ENCODE measurements around the gene SARDH.
"Not testable (repeated sequence)": the region's sequence is repeated elsewhere in the genome, so short reads cannot be mapped to it uniquely, and the experiment has no call there.

SARDH gene

DNA sequence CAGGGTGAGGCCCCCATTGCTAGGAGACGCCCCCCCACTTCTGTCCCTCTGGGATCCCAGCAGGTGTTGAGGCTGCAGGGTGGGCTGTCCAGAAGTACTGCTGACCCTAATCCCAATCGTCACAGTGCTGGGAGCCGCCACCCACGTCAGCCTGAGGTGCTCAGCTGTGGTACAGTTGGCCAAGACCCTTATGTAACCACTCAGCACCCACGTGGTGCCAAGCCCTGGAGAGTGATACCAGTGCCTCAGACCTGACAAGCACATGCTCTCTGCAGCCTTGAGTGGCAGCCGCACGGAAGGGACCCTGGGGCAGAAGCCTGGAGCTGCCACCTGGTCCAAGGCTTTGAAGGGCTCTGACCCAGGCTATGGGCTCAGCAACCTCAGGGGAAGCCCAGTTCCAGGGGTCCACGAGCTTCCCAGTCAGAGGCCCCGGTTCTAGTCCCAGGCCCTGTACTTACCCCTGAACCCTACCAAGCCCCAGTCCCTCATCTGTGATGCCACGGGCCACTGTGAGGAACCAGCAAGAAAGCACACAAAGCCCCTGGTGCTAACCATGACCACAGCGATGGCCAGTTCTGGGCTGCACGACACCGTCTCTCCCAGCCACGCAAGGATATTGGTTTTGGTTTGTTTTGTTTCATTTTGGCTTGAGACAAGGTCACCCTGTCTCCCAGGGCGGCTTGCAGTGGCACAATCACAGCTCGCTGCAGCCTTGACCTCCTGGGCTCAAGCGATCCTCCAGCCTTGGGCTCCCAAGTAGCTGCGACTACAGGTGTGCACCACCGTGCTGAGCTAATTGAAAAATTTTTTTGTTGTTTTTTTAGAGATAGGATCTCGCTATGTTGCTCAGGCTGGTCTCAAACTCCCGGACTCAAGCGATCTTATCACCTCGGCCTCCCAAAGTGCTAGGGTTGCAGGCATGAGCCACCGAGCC lies 51.2 kb downstream of the SARDH start:
- DNase-seq (ENCODE audit: insufficient read length, low spot score) = no peak
- FAIRE-seq = no peak

DNA sequence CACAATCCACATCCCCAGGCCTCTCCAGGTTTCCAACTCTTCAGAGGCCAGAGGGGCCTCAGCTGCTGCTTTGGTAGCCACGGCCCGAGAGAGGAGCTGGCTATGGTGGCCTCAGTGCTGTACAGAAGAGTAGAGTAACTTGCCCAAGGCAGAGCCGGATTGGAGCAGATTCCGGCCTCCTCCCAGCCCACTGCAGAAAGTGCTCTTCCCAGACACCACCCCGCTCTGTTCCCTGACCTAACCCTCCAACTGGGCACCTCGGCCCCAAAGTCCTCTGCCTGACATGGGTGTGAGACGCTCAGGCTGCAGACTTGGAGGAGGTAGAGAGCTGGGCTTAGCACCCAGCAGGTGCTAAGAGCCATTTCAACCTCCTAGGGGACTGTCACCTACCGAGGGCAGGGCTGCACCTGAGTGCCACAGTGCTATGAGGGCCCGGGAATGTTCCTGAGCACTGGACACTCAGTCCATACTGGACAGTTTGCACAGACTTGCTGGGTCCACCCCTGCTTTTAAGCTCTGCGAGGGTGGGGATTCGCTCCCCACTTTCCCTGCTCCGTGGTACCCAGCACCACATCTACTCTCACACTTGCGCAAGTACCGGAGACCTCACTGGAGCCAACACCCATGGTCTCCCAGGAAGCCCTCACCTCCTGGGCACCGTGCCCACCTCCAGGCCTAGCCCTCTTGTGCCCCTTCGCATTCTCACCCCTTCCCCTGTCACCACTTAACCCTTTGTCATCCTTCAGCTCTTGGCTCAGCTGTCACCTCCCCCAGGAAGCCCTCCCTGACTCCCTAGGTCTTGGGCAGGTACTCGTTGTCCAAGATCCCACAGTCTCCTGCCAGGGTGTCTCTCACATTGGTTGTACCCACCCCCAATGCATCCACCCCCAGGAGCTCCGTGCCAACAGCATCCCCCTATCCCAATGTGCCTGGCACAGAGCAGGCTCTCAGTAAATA lies 52.2 kb downstream of the SARDH start:
- DNase-seq (ENCODE audit: insufficient read length, low spot score) = no peak
- no peak for FAIRE-seq

GRCh38 chr9:133684936-133685361 lies 53.2 kb downstream of the SARDH start:
- FAIRE-seq (no peak), DNase-seq (ENCODE audit: insufficient read length, low spot score) (no peak)

DNA sequence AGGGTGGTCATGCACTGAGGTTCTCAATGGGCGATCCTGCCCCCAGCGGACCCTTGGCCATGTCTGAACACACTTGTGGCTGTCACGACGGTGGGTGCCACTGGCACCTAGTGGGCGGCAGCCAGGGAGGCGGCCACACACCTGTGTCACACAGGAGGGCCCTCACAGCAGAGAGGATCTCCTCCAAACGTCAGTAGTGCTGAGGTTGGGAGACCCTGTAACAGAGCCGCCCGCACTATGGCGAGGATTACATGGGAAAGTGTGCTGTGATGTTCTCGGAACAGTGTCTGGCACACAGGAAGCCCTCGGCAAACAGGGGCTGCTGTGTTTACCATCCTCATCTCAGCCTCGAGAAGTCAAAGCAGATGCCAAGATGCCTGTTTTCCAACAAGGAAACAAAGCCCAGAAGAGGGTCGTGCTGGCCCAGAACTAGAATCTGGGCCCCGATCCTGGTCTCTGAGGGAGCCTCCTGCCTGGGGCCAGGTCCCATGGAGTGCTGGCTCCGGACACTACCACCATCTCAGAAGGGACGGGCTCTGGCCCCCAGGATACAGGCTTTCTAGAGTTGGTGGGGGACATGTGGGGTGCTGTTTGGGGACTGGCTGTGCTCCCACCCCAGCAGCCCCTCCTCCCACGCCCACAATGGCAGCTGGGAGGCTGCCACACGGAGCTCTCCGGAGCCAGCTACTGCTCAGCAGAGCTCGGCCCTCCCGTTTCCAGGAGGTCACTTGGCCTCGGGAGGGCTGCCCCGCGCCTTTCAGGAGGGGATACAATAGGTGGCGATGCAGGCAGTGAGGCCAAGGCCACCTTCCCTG lies 53.8 kb downstream of the SARDH start:
- FAIRE-seq (no peak), DNase-seq (ENCODE audit: insufficient read length, low spot score) (no peak)

- FAIRE-seq = no peak
- DNase-seq (ENCODE audit: insufficient read length, low spot score) = no peak
These were observed 54.5 kb downstream of the SARDH start for GRCh38 chr9:133683586-133684120.

DNA sequence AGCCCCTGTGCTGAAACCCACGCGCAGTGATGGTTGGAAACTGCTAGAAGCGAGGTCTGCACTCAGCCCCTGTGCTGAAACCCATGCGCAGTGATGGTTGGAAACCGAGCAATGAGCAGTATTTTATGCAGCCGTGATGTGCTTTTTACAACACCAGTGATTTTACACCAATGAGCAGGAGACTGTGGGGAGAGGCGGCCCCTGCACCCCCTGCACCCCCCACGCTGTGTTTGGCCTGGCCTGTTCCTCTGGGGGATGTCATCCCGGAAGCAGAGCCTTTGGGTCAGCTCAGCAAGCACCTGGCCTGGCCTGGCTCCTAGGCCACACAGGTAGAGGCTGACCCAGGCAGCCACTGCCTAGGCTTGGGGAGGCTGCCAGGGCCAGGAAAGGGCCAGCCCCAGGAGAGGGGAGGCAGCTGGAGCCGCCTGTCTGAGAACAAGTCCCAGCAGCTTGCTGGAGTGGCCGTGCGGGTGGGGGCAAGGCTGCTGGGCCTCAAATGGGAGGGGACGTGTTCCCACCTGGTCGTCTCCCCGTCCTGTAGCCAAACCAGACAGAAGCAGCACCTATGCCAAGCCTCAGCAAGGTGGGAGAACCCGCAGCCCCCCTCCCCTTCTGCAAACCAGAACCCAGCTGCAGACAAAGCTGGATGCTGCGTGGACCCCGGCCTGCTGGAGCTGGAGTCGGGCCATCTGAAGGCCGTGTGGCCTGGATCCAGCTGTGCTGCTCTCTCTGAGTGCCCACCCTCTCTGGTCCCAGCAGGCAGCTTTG lies 55.1 kb downstream of the SARDH start:
- FAIRE-seq (no peak), DNase-seq (ENCODE audit: insufficient read length, low spot score) (no peak)

DNA sequence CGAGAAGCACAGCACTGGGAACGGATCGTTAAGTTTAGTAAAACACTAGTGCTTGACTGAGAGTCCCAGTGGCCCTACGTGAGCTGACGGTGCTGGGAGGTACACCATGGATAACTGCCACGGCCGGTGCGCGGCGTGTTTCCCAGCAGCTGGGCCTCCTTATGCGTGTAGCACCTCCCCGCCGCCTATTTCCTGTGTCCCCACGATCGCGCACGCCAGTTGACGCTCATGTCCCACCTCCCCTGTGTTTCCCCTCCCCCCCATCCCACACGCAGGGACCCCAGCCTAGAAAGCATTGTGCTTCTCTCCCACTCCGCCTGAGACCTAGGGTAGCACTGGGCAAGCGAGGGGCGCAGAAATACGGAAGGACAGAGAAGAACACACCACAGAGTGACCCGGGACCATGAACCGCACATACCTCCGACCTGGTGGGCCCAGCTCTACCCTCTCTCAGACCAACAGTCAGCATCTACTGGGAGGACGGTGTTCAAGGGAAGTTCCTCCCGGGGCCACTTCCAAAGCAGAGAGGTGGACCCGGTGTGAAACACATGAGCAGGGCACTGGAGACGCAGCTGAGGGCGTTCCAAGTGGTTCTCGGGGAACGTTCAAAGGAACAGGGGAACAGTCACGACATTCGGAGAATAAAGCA lies 56.4 kb downstream of the SARDH start:
- FAIRE-seq (no peak), DNase-seq (ENCODE audit: insufficient read length, low spot score) (no peak)

DNA sequence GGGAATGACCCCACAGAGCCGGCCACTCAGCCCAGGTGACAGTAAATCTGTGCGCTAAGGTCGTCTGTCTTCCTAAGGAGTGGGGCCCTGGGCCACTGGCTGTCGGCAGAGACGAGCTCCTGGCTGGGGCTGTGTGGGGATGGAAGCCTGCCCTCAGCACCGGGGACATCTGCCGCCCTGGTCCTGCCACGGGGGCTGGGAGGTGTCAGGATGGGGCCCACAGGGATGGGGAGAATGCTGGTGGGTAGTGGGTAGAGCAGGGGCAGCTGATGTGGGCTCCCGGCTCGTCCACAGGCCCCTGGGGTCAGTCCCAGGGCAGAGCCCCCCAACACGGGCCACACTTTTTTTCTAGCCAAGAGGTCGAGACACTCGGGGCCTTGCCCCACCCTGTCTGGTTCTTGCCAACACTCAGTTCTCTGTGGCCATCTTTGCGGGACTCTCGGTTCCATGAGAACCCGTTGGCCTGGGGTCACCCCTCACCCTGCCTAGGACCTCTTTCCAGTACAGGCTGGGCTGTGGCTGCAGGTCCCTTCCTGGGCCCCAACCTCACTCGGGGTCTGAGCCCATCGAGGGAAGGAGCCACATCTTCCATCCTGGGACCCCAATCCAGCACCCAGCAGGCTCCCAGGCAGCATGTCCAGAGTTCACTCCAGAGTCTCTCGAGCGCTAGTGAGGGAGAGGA lies 57.0 kb downstream of the SARDH start:
- DNase-seq (ENCODE audit: insufficient read length, low spot score) (no peak), FAIRE-seq (no peak)

GRCh38 chr9:133680250-133680975 lies 57.7 kb downstream of the SARDH start:
- DNase-seq (ENCODE audit: insufficient read length, low spot score) = no peak
- no peak for FAIRE-seq

GRCh38 chr9:133679466-133680061 lies 58.6 kb downstream of the SARDH start:
- no peak for DNase-seq (ENCODE audit: insufficient read length, low spot score)
- no peak for FAIRE-seq

GRCh38 chr9:133679056-133679455 lies 59.1 kb downstream of the SARDH start:
- FAIRE-seq (no peak), DNase-seq (ENCODE audit: insufficient read length, low spot score) (no peak)

GRCh38 chr9:133677126-133678010 lies 60.8 kb downstream of the SARDH start:
- FAIRE-seq (no peak), DNase-seq (ENCODE audit: insufficient read length, low spot score) (no peak)

DNA sequence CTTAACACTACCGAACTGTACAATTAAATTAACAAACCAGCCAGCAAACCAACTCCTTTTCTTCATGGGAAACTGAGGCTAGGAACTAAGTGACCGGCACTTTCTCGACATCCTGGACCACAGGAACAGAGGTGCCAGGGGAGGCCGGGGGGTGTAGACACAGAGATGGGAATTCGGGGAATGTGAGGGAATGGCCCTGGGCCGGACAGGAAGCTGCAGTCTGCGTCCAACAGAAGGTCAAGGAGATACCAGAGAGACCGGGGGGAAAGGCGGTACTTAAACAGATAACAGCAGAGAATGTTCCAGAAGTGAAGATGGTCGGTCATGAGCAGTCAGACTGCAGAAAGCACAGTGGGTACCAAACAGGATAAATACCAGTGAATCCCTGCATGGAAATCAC lies 61.7 kb downstream of the SARDH start:
- FAIRE-seq = no peak
- DNase-seq (ENCODE audit: insufficient read length, low spot score) = peak; percentile 9

DNA sequence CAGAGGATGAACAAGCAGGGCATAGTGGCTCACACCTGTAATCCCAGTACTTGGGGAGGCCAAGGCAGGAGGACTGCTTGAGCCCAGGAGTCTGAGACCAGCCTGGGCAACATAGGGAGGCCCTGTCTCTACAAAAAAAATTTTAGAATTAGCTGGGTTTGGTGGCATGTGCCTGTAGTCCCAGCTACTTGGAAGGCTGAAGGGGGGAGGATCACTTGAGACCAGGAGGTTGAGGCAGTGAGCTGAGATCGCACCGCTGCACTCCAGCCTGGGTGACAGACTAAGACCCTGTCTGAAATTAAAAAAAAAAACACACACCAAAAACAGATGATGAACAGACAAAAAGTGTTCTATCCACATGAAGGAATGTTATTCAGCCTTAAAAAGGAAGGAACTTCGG lies 62.4 kb downstream of the SARDH start:
- not testable (repeated sequence) for DNase-seq (ENCODE audit: insufficient read length, low spot score); FAIRE-seq

DNA sequence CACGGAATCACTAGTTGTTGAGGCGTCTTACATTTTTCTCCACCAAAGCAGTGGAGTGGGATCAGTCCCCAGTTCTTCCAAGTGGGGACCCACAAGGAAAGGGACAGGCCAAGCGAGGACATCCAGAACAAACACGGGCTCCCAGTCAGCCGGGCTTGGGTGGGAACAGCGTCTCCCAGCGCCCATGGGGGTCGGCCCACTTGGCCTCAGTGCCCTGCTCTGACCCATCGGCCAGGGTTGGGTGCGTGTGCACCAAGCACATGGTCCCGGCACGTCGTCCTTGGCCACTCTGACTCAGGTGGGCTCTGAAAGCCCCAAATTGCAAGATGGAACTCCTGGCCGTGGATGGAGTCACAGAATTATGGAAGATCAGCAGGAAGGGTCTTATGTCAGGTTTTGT lies 64.1 kb downstream of the SARDH start:
- FAIRE-seq (no peak), DNase-seq (ENCODE audit: insufficient read length, low spot score) (no peak)

DNA sequence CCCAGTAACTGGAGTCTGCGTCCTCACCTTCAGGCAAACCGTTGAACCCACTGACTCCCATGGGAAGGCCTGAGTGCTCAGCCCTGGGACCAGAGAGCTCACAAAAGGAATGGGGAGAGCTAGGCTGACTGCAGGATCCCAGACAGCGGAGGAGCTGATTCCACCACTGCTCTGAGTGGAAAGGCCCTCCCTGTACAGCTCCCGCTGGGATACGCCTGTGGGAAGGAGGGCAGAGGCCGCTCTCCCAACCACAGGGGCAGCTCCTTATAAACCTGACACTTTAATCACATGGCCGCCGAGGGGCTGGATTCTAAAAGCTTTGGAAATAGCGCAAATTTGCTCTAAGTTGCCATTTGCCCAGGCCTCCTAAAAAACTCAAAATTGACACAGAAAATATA lies 64.9 kb downstream of the SARDH start:
- FAIRE-seq (no peak), DNase-seq (ENCODE audit: insufficient read length, low spot score) (no peak)

Data from HTR-8/SVneo (cell line).